GM12864 (cell line): ENCODE measurements around the gene SLC25A31.

Source experiments
- DNase-seq: peaks from one replicate; pipeline ENCODE4 v3.0.0-alpha.2; 2011; ENCODE audit warnings: low read depth
- H3K4me3 ChIP-seq: 2 replicates; pipeline ENCODE4 v1.5.1; 2011; ENCODE audit warnings: mild to moderate bottlenecking, low read depth, low read length, control low read depth
- TF ChIP-seq, protein P1 (sequence below): IDR thresholded peaks from 2 replicates; pipeline ENCODE4 v1.5.1; 2011; ENCODE audit warnings: low read depth, mild to moderate bottlenecking, moderate library complexity, low read length, control low read depth, inconsistent platforms; ENCODE audit errors: missing control alignments

Gene SLC25A31

DNA sequence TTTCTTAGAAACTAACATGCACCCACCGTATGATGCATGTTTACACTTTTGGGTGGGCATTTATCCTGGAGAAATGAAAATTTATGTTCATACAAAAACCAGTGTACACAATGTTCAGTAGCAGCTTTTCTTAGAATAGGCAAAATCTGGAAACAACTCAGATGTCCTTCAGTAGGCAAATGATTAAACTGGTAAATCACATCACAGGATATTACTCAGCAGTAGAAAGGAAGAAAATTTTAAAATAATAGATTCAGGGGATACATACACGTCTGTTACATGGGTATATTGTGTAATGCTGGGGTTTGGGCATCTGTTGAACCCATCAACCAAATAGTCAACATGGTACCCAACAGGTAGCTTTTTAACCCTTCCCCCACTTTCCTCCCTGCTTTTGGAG, 26.7 kb downstream of the SLC25A31 start:
- TF ChIP-seq, protein P1, sequence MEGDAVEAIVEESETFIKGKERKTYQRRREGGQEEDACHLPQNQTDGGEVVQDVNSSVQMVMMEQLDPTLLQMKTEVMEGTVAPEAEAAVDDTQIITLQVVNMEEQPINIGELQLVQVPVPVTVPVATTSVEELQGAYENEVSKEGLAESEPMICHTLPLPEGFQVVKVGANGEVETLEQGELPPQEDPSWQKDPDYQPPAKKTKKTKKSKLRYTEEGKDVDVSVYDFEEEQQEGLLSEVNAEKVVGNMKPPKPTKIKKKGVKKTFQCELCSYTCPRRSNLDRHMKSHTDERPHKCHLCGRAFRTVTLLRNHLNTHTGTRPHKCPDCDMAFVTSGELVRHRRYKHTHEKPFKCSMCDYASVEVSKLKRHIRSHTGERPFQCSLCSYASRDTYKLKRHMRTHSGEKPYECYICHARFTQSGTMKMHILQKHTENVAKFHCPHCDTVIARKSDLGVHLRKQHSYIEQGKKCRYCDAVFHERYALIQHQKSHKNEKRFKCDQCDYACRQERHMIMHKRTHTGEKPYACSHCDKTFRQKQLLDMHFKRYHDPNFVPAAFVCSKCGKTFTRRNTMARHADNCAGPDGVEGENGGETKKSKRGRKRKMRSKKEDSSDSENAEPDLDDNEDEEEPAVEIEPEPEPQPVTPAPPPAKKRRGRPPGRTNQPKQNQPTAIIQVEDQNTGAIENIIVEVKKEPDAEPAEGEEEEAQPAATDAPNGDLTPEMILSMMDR: no peak
- no peak overlapping the region for H3K4me3 ChIP-seq
- DNase-seq: no peak

DNA sequence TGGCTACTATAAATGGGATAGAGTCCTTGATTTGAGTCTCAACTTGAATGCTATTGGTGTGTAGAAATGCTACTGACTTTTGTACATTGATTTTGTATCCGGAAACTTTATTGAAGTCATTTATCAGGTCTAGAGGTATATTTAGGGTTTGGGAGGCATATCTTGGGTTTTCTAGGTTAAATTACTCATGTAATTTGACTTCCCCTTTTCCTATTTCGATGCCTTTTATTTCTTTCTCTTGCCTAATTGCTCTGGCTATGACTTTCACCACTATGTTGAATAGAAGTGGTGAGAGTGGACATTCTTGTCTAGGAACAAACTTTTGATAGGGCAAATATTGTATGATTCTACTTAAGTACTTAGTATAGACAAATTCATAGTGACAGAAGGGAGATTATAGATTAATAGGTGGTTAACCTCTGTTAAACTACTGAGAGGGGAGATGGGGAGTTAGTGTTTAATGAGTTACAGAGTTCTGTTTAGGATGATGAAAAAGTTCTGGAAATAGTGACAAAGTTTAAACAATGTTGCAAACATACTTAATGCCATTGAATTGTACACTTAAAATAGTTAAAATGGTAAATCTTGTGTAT, 29.1 kb downstream of the SLC25A31 start:
- TF ChIP-seq, protein P1: no peak
- no peak for DNase-seq
- H3K4me3 ChIP-seq: no peak overlapping the region

DNA sequence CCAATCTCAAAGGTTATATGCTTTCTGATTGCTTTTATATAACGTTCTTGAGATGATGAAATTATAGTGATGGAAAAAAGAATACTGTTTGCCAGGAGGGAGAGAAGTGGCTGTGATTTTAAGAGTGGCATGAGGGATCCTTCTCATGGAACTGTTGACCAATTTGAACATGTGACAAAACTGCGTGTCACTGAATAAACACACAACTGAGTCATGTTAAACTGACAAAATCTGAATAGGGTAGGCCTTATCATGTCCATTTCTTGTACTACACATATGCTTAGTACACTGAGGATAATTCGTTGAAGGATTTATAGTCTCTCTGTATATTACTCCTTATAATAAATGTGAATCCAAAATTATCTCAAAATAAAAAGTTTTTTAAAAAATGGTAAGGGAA, 29.7 kb downstream of the SLC25A31 start:
- TF ChIP-seq, protein P1: no peak
- no peak overlapping the region for H3K4me3 ChIP-seq
- DNase-seq: no peak

DNA sequence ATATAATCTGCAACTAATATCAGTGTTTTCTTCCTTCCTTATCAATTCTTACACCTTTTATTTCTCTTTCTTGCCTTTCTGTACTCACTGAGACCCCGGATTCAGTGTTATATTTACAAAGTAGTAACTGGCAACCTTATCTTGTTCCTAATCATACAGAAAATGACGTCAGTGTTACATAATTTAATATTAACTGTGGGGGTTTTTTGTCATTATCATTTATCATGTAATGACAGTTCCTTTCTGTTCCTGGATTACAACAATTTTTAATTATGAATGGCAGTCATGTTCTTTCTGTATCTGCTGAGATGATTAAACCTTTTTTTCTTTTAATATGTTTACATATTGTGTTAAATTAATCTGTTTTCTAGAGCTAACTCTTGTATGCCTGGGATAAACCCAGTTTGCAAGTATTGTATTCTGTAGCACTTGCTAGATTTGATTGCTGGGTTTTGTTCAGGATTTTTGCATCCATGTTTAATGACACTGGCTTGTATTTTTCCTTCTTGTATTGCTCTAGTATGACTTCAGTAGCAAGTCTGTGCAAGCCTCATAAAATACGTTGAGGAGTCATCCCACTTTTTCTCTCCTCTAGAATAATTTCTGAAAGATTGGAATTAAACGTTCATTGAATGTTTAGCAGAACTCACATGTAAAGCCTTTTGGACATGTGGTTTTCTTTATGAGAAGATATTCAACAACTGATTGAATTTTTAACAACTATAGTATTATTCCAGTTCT, 41.5 kb downstream of the SLC25A31 start:
- TF ChIP-seq, protein P1: no peak
- no peak for DNase-seq
- no peak overlapping the region for H3K4me3 ChIP-seq

DNA sequence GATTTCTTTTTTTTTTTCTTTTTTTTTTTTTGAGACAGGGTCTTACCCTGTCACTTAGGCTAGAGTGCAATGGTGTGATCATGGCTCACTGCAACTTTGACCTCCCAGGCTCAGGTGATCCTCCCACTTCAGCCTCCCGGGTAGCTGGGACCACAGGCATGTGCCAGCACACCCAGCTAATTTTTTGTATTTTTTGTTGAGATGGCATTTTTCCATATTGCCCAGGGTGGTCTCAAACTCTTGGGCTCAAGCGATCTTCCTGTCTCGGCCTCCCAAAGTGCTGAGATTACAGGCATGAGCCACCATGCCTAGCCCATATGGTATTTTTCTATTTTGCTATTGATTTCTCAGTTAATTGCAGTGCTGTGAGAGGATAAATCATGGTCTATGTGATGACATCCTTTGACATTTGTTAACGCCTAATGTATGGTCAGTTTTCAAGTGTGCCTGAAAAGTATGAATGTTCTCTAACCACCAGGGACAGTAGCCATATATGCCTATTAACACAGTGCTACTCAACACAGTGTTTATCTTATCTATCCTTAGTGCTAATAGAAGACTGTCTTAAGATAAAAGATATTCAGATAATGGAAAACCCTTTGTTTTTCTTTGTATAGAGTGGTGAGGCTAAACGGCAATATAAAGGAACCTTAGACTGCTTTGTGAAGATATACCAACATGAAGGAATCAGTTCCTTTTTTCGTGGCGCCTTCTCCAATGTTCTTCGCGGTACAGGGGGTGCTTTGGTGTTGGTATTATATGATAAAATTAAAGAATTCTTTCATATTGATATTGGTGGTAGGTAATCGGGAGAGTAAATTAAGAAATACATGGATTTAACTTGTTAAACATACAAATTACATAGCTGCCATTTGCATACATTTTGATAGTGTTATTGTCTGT, 42.8 kb downstream of the SLC25A31 start:
- TF ChIP-seq, protein P1: no peak
- H3K4me3 ChIP-seq: no peak overlapping the region
- no peak for DNase-seq

DNA sequence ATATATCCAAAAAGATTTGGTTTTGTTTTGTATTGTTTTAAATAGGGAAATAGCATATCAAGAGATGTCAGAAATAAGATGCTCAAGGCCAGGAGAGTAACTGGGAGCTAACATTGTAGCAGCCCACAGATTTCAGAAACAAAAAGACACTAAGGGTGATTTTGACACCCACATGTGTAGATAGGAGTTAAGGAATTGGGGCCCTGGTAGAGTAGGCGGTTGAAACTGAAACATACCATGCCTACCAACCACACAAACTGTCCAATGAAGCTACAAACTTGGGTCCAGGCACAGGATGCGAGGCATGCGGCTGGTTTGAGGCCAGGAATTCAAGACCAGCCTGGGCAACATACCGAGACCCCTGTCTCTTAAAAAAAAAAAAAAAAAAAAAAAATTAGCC, 45.6 kb downstream of the SLC25A31 start:
- TF ChIP-seq, protein P1: no peak
- H3K4me3 ChIP-seq: no peak overlapping the region
- DNase-seq: no peak
